Coronary artery (tissue), 2 donors: ENCODE data around the gene ADAMTS12.

ENCODE experiments used
- DNase-seq: peaks from one replicate; pipeline ENCODE4 v3.0.0-alpha.2; 2017; ENCODE audit warnings: low spot score
- H3K27ac ChIP-seq, 2 donors: fragments of 200-600 bp; sonication (generic); one replicate each; pipeline ENCODE4 v1.5.1; 2016 to 2019
- H3K4me3 ChIP-seq: fragments of 200-600 bp; sonication (generic); 2 replicates; pipeline ENCODE4 v1.5.1; 2016; ENCODE audit warnings: mild to moderate bottlenecking, moderate library complexity
- TF ChIP-seq, protein P1 (sequence below): fragments of 200-600 bp; sonication (generic); IDR thresholded peaks from one replicate; pipeline ENCODE4 v1.5.1; 2019; ENCODE audit warnings: antibody characterized with exemption

ADAMTS12 gene

DNA sequence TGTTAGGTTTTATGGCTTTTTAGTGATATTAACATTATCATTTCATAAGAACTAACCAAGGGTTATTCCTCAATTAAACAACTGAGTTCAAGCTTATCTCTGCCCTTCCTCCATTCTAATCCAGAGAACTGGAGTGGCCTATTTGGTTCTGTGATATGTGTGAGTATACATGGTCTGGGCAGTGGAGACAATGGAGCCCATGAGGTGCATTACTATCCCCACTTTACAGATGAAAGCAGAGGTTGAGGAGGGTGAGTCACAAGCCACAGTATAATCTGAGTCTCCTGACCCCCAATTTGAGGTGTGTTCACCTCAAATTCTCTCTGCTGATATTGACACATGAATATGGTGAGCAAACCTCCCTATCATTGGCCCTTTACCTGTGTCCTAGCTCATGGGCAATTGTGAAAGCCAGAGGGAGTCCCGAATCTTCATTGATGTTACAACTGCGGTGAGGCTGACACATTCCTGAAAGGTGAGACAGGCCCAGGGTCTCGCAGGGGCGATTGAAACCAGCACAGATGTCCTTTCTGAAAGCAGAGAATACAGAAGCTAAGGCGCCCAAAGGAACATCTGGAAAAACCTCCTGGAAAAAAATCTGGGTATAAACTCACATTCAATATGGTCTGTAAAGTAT is 233.9 kb downstream of the ADAMTS12 start:
- TF ChIP-seq, protein P1, sequence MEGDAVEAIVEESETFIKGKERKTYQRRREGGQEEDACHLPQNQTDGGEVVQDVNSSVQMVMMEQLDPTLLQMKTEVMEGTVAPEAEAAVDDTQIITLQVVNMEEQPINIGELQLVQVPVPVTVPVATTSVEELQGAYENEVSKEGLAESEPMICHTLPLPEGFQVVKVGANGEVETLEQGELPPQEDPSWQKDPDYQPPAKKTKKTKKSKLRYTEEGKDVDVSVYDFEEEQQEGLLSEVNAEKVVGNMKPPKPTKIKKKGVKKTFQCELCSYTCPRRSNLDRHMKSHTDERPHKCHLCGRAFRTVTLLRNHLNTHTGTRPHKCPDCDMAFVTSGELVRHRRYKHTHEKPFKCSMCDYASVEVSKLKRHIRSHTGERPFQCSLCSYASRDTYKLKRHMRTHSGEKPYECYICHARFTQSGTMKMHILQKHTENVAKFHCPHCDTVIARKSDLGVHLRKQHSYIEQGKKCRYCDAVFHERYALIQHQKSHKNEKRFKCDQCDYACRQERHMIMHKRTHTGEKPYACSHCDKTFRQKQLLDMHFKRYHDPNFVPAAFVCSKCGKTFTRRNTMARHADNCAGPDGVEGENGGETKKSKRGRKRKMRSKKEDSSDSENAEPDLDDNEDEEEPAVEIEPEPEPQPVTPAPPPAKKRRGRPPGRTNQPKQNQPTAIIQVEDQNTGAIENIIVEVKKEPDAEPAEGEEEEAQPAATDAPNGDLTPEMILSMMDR: no peak
- H3K4me3 ChIP-seq: no peak overlapping the region
- H3K27ac ChIP-seq: no peak overlapping the region
- DNase-seq: no peak

DNA sequence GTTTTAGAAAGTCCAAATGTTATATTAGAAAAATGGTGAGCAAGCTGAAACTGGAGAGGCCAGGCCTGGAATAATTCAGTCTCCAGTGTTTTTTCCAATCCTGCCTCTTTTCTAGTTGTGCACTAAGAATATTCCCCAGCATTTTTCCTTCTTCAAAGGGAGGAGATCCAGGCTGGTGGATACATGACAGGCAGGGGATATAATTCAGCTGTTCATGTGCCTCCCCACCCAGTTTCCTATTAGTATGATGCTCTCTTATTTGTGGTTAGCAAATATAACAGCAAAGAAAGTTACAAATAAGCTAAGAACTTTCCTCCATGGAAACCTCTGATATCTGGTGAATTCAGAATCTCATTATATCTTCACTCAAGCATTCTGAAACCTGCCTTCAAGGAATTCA is 234.6 kb downstream of the ADAMTS12 start:
- DNase-seq: no peak
- TF ChIP-seq, protein P1: no peak
- Histone ChIP-seq H3K4me3 (no peak overlapping the region), H3K27ac (no peak overlapping the region)

DNA sequence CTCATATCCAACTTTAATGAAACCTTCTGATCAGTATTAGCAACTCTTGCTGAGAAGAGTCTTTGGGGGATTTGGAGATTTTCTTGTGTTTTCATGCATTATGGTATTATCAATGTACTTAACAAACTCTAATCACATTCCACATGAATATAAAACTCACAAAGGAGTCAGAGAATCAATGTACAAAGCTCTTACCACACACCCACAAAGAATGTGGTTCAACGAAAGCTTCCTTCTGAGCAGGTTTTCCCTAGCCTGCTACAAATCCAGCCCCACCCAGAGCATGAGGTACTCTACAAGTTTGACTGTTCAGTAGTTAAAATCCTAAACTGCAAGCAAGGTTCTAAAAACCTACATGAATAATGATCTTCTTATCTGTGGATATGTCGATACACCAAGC is 240.9 kb downstream of the ADAMTS12 start:
- no peak for DNase-seq
- Histone ChIP-seq H3K4me3 (no peak overlapping the region), H3K27ac (no peak overlapping the region)
- TF ChIP-seq, protein P1: no peak

DNA sequence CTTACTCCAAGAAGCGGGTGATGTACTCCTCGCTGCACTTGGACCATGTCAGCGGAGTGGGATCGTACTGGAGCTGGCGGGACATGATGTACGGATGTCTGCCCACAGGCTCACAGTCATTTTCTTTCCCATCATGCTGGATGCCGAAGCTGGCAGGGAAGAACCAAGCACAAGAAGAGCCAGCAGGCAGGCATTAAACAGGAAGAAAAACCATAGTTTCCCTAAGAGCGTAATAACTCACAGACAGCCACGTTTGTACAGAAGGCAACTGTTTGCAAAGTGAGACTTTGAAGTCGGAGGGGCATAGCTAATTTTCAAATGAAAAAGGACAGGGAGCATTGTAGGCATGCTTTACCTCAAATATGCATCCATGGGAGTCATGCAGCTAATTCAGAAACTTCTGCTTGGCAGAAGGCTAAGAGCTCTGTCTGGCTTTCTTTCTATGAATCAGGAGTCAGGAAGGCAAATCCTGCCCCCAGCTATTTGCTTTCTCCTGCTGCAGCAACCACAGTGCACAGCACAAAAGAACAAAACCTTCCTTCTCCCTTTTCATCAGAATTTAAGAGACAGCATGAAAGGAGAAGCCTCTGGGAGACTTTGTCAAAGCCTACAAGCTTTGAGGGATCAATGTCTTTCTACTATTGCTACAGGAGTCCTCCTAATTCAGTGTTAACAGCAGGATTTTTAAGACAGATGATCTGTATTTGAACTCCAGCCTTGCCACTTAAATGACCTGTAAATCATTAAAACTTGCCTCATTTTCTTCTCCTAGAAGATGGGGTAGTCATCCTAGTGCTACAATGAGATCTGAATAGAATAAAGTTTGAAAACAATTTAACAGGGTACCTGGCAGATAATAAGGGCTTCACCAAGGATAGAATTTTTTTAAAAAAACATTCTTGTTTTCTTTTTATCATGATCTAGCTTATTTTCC is 242.0 kb downstream of the ADAMTS12 start:
- TF ChIP-seq, protein P1: no peak
- Histone ChIP-seq H3K27ac (no peak overlapping the region), H3K4me3 (no peak overlapping the region)
- DNase-seq: no peak

DNA sequence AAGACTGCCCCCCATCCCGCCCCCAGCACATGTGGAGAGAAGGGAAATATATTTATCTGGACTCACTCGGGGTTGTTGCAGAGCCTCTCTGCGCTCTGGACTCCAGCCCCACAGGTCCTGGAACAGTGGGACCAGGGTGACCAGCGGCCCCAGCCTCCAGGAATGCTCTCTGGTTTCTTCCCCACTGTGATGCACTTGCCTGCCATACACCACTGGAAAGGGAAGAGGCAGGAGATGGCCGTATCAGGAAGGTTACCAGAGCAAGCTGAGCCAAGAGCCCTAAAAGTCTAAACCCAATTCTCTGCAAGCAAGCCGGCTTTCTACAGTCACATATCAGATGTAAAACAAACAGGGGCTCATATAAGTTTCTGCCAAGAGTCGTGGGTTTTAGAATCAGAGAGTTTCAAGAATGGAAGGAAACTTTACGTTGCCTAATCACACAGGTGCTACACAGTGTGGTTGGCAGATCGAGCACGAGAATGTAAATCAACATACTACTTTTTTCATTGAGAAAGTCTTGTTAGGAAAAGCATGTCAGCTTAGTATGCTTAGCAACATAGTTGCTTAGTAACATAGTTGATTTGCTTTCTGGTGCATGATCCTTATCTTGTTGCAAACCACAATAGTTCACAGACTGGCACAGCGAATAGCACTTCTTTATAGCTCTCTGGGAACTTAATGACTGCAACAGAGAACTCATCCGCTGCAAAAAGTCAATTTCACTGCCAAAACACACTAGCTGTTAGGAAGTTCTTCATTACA is 249.9 kb downstream of the ADAMTS12 start:
- TF ChIP-seq, protein P1: no peak
- no peak overlapping the region for H3K4me3 ChIP-seq
- no peak overlapping the region for H3K27ac ChIP-seq
- DNase-seq: no peak

DNA sequence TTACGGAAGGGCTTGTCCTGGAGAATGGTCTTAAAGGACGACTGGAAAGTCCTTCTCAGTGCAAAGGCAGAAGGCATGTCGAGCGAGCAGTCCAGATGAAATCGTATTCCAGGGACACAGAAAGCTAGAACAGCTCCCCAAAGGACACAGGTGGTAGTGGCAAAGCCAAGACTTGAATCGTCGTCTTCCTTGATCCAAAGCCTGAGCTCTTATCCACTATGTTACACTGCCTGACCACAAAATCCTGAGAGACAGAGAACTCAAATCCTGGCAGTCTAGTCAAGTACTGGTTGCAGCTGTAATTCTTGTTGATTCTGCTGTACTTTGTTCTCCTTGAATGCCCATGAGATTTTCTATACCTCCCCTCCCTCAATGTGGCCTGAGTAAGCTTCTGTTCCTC is 252.3 kb downstream of the ADAMTS12 start:
- no peak for DNase-seq
- Histone ChIP-seq H3K4me3 (no peak overlapping the region), H3K27ac (no peak overlapping the region)
- TF ChIP-seq, protein P1: no peak
